ENCODE results near the gene KLHL3. TPM values are rescaled to one million over a fixed set of nuclear protein-coding genes. Genes with fewer than 3 reads are reported as not detected.

The KLHL3 gene
- total RNA-seq, 4 donors from 2014 or later, result 1.8 to 9.8 (median 4.0) TPM

DNA sequence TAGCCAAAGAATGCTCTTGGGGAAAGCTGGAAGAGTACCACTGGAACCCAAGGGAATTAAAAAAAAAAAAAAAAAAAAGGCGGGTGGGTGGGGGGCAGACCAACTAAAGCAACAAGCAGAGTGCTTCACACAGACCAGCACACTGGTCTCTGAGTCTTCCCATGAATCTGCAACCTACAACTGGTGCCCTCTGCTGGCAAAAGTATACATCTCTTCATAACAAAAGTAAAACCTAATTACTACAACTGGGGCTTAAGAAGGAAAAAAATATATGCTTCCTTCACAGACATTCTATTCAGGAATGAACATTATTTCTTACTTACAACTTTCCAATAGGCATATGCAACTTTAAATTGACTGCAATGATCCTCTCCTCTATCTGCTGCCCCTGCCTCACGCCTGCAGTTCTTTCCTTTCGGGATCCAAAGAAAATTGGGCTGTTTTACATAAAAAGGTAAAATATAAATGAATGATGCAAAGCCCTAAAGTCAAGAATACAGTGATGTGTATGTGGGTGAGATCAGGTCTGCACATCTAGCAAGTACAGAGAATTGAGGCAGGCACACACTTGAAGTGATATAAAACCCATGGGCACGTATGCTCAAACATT, 7.2 kb upstream of the KLHL3 start:
- TF ChIP-seq, protein P1, sequence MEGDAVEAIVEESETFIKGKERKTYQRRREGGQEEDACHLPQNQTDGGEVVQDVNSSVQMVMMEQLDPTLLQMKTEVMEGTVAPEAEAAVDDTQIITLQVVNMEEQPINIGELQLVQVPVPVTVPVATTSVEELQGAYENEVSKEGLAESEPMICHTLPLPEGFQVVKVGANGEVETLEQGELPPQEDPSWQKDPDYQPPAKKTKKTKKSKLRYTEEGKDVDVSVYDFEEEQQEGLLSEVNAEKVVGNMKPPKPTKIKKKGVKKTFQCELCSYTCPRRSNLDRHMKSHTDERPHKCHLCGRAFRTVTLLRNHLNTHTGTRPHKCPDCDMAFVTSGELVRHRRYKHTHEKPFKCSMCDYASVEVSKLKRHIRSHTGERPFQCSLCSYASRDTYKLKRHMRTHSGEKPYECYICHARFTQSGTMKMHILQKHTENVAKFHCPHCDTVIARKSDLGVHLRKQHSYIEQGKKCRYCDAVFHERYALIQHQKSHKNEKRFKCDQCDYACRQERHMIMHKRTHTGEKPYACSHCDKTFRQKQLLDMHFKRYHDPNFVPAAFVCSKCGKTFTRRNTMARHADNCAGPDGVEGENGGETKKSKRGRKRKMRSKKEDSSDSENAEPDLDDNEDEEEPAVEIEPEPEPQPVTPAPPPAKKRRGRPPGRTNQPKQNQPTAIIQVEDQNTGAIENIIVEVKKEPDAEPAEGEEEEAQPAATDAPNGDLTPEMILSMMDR (IDR thresholded peaks at IDR 0.05), result peak in 1 of 3 donors; percentile 17
- no peak for DNase-seq (ENCODE audit: low spot score)
- ATAC-seq (ENCODE audit: low FRiP score), result peak; percentile 45

DNA sequence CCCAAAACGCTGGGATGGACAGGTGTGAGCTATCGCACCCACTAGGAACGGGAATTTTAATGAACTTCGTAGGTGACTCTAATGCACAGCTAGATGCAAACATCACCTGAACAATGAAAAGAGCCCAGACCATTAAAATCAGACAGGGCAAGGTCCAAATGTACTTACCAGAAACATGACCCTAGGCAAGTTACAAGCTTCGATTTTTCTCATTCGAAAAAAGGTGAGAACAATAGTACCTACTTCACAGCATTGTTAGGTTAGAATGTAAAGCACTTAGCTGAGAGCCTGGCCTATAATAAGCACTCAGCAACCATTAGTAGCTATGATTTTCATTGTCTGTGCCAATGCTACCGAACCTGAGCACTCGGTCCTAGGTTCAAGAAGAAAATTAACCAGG, 5.8 kb upstream of the KLHL3 start:
- no peak for DNase-seq (ENCODE audit: low spot score)
- TF ChIP-seq, protein P1 (IDR thresholded peaks at IDR 0.05), result no peak
- no peak for ATAC-seq (ENCODE audit: low FRiP score)

DNA sequence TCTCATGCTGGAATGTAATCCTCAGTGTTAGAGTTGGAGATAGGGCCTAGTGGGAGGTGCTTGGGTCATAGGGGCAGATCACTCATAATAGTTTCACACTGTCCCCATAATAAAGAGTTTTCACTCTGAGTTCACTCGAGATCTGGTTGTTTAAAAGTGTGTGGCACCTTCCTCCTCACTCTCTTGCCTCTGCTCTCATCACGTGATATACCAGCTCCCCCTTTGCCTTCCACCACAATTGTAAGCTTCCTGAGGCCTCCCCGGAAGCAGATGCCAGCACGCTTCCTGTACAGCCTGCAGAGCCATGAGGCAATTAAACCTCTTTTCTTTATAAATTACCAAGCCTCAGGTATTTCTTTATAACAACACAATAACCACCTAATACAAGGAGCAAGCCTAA, 3.8 kb upstream of the KLHL3 start:
- TF ChIP-seq, protein P1 (IDR thresholded peaks at IDR 0.05), result no peak

DNA sequence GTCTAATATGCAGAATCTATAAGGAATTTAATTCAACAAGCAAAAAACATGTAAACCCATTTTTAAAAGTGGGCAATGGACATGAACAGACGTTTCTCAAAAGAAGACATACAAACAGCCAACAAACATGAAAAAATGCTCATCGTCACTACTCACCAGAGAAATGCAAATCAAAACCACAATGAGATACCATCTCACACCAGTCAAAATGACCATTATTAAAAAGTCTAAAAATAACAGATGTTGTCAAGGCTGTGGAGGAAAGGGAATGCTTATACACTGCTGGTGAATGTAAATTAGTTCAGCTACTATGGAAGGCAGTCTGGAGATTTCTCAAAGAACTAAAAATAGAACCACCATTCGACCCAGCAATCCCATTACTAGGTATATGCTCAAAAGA, 3.1 kb upstream of the KLHL3 start:
- ATAC-seq (ENCODE audit: low FRiP score), result no peak
- no peak for DNase-seq (ENCODE audit: low spot score)
- TF ChIP-seq, protein P1 (IDR thresholded peaks at IDR 0.05), result no peak

More for the DNA sequence above, 3.8 kb upstream of the KLHL3 start:
- ATAC-seq (ENCODE audit: low FRiP score) (no peak), DNase-seq (ENCODE audit: low spot score) (no peak)

DNA sequence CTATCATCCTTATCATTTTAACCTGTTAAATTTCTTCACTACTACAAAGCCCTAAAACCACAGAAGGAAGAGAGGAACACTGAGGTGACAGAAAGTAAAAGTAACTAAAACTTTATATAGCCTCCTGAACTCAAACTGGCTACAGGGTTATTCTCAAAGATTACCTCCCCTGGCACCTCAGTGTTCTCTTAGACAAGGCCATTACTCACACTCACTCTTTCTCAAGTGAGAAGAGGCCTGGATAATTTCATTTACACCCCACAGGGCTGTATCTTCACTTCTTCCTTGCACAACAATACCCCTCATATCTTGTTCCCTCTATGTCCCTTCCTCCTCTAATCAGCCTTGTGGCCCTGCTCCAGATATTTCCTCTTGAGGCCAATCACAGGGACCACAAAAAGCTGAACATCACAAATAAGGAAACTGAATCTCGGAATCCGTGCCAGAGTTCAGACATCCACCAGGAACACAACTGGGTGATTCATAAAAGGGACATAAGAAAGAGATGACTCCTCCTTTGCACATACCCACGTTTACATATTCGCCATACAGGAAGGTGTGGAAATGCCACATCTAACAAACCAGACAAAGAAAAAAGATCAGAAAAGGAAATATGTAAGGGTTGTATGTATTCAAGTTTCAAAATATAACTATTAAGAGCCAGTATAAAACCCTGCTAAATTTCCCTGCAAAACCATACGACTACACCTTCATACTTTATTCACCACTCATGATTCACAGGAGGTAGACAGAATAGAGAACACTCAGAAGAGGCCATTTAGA, 1.7 kb upstream of the KLHL3 start:
- ATAC-seq (ENCODE audit: low FRiP score) (no peak), DNase-seq (ENCODE audit: low spot score) (no peak)
- TF ChIP-seq, protein P1 (IDR thresholded peaks at IDR 0.05), result no peak

DNA sequence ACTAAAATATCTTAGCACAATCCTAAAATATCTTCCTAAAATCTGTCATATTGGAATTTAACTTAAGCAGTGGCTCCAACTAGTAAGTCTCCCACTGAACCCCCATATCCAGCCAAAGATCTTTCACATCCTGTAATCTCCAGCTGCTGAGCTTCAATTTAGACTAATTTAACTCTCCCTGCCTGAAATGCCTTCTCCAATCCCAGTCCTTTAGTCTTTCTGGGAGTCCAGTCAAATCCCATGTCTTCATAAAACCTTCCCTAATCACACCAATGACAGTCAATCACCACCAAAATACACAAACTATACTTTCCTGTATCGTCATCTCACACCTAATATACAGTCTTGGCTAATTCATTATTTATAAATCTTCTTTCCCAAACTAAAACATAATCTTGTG, 607 bp upstream of the KLHL3 start:
- ATAC-seq (ENCODE audit: low FRiP score) (no peak), DNase-seq (ENCODE audit: low spot score) (no peak)
- TF ChIP-seq, protein P1 (IDR thresholded peaks at IDR 0.05), result no peak

All from omental fat pad (tissue), 4 donors.